ENCODE measurements around the gene CDKN2AIP. TPM values are rescaled to one million over a fixed set of nuclear protein-coding genes. Genes with fewer than 3 reads are reported as not detected.

The CDKN2AIP gene
- total and polyA plus RNA-seq, 2 donors (not counting 1 experiment from before 2014, with no cell fraction given) = 13.6 to 36.0 TPM

DNA sequence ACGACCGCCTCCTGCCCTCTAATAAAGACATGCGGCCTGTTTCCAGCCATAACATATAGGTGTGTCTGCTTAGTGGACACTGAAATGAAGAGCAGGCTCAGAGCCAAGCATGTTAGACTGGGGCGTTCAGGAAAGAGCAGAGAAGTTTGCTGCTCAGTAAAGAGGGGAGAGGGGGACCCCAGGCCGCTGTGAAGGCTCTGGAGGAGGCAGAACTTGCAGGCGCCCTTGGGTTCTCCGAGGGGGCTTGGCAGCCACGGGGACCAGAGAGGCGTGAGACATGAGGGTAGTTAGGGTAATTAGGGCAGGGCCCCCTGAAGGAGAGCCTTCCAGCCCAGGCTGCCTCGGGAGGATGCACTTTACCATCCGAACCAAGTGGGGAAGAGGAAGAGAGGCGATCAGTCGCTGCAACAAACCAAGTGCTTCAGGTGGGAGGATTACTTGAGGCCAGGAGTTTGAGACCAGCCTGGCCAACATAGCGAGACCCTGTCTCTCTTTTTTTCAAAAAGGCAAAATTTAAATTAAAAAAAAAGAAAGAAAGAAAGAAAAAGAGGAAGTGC lies 46.6 kb upstream of the CDKN2AIP start:
- Histone ChIP-seq H3K9me3 (ENCODE audit: control extremely low read depth in 1 of 3, control insufficient read depth in 2 of 3, insufficient read depth in 1 of 3, low read length in 2 of 3) (peaks cover 0 to 6% (median 0%) of the 10 kb centered on the region in 3 donors), H2AFZ (ENCODE audit: insufficient read depth, low read depth, low read length, poor library complexity, severe bottlenecking) (peak overlapping the region; percentile 88), H3K27ac (ENCODE audit: low read length in 2 of 2) (no peak overlapping the region), H3K4me2 (replicated peaks; ENCODE audit: low read depth, low read length, poor library complexity, severe bottlenecking) (peak overlapping the region; percentile 97), H3K4me1 (ENCODE audit: control insufficient read depth in 2 of 2, insufficient read depth in 2 of 2, low read length in 2 of 2) (peaks cover 12 to 23% of the 10 kb centered on the region in 2 donors), H3K79me2 (ENCODE audit: control insufficient read depth, insufficient read depth, low read length) (no peaks in the 10 kb centered on the region), H3K9ac (ENCODE audit: low read length) (peak overlapping the region; percentile 84), H3K4me3 (ENCODE audit: control extremely low read depth in 1 of 5, extremely low read depth in 1 of 5, insufficient read depth in 1 of 5, low read depth in 2 of 5, low read length in 4 of 5) (peak overlapping the region in 4 of 5 experiments; percentile 62 to 76 (median 65)), H4K20me1 (ENCODE audit: control insufficient read depth, insufficient read depth, low read length, poor library complexity, severe bottlenecking) (no peaks in the 10 kb centered on the region), H3K36me3 (replicated peaks in 1 of 2; ENCODE audit: control extremely low read depth in 1 of 2, control insufficient read depth in 1 of 2, extremely low read depth in 1 of 2, insufficient read depth in 2 of 2, low read length in 1 of 2) (no peaks in the 10 kb centered on the region), H3K27me3 (replicated peaks in 1 of 4; ENCODE audit: control extremely low read depth in 1 of 4, control insufficient read depth in 3 of 4, insufficient read depth in 4 of 4, low read length in 3 of 4) (peaks cover 0 to 9% (median 2%) of the 10 kb centered on the region in 4 experiments)
- Mint-ChIP-seq H3K27ac (peak overlapping the region; percentile 47), H3K9me3 (ENCODE audit: insufficient read depth) (no peaks in the 10 kb centered on the region), H3K4me3 (peak overlapping the region; percentile 87), H3K27me3 (peaks cover 13% of the 10 kb centered on the region), H3K4me1 (peaks cover 24% of the 10 kb centered on the region)
- ATAC-seq (ENCODE audit: low read depth) (no peak), DNase-seq (peak; percentile 20)
- intact Hi-C loops (cut with micrococcal nuclease) = loop anchor here (1.0 to 5.0 kb wide), 4 partner anchors 46 to 481 kb away; partner anchors contain the start of genes CDKN2AIP, DCTD, ING2 and RWDD4
- WGBS (ENCODE audit: insufficient coverage) = 91% methylated on average over 10 of the region's 14 CpGs
- POLR2A ChIA-PET = no interaction called here
- TF ChIP-seq, protein P1, sequence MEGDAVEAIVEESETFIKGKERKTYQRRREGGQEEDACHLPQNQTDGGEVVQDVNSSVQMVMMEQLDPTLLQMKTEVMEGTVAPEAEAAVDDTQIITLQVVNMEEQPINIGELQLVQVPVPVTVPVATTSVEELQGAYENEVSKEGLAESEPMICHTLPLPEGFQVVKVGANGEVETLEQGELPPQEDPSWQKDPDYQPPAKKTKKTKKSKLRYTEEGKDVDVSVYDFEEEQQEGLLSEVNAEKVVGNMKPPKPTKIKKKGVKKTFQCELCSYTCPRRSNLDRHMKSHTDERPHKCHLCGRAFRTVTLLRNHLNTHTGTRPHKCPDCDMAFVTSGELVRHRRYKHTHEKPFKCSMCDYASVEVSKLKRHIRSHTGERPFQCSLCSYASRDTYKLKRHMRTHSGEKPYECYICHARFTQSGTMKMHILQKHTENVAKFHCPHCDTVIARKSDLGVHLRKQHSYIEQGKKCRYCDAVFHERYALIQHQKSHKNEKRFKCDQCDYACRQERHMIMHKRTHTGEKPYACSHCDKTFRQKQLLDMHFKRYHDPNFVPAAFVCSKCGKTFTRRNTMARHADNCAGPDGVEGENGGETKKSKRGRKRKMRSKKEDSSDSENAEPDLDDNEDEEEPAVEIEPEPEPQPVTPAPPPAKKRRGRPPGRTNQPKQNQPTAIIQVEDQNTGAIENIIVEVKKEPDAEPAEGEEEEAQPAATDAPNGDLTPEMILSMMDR (IDR thresholded peaks at IDR 0.05) = no peak
- TF ChIP-seq EZH2 (IDR thresholded peaks at IDR 0.05; ENCODE audit: borderline replicate concordance, insufficient read depth, low read depth, low read length, poor library complexity, severe bottlenecking) = no peak
- CTCF ChIA-PET = interaction anchor here (1.7 kb wide), 1 partner anchor 10 kb away, joined by 14 read pairs; no protein-coding TSS in a partner anchor
